HG03558 (cell line): ENCODE measurements around the gene MACROD2.

ENCODE experiments used
- ATAC-seq: cut with Tn5 transposase; IDR thresholded peaks from one replicate; pipeline ENCODE4 v1.9.1; 2021; ENCODE audit warnings: moderate number of reproducible peaks; ENCODE audit not compliant: unreplicated experiment; ENCODE audit errors: extremely low read depth

Gene MACROD2

GRCh38 chr20:15674253-15675060 is 1679.1 kb downstream of the MACROD2 start:
- ATAC-seq: no peak

DNA sequence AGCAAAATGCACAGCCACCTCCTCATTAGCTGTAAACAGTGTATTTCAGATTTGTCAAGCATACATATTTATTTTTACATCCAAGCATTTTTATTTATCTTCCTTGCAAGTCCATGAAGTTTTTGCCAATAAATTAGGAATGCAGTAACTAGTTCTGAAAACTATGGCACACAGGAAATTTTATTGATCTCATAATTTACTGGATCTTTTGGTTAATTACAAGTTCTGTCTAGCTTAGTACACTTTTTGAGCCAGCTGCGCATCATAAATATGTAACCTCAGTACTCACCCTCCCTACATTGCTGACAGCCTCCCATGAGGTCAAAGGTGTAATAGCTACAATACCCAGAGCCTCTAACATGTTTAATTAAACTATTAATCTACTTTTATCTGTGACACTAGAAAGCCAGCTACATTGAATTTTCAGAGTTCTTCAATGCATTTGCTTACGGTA is 1679.8 kb downstream of the MACROD2 start:
- ATAC-seq: no peak

DNA sequence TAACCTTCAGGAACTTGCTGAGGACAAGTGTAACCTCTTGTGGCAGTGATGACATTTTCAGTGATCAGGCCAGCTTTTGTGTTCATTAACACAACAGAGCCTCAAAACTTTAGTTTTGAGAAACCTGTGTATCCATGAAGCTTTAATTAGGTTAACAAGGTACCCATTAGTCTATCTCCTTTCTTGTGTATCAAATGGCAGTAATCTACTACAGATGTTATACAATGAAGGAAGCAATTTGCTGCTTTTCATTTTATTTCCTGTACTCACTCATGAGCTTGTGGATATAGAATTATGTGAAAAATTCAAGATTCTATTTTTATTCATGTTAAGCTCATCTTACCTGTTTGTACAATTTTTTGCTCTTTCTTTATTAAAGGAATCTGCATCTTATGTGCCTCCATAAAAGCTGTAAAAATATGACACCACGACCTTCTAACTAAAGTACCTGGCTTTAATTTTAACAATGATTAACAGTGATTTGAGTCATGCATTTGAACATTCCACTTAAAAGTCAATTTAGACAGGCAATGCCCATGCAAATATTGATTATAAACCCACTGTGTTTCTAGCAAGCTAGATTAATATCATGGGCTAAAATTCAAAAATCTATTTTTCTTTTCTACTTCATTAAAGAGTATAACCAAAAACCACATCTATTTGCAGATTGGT is 1680.6 kb downstream of the MACROD2 start:
- ATAC-seq: no peak

- no peak for ATAC-seq
These were observed 1681.5 kb downstream of the MACROD2 start for GRCh38 chr20:15676815-15677214.

GRCh38 chr20:15682690-15683089 is 1687.4 kb downstream of the MACROD2 start:
- no peak for ATAC-seq

DNA sequence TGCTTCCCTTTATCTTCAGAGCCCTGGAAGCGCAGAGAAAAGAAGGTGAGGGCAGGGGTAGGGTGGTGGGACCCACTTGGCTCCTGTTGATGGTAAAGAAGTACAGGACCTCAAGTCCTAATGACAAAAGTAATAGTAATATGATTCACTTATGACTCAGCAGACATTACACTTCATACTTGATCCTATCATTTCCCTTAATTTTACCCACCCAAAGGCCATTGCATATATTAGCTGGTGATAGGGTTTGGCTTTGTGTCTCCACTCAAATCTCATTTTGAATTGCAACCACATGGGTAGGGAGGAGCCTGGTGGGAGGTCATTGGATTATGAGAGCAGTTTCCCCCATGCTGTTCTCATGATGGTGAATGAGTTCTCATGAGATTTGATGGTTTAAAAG is 1697.3 kb downstream of the MACROD2 start:
- ATAC-seq: no peak

GRCh38 chr20:15699431-15700146 is 1704.3 kb downstream of the MACROD2 start:
- no peak for ATAC-seq

DNA sequence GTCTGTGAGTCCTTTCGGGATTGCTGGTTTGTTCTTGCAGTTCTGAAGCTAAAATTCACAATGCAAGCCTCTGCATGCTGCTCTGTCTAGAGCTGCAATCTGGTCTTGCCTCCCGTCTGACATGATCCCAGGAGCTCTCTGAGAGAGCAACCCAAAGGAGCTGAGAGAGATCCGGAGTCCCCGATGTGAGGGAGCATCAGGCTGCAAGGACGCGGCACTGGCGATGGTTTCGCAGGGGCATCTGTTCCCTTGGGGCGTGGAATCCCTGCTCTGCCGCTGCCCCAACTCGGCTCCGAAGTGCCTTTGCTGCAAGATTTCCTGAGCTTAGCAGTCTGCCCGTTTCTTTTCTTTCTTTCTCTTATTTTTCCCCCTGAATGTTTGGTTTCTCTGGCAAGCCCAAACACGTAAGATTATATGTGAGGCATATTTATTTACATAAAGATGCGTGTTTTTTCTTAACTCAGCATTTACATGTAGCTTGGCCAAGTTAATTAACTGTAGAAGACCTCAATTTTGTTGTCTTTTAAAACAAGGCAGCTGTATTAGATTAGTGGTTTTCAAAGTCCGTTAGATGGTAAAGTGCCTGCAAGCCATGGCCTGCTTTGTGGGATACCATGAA is 1704.9 kb downstream of the MACROD2 start:
- no peak for ATAC-seq

DNA sequence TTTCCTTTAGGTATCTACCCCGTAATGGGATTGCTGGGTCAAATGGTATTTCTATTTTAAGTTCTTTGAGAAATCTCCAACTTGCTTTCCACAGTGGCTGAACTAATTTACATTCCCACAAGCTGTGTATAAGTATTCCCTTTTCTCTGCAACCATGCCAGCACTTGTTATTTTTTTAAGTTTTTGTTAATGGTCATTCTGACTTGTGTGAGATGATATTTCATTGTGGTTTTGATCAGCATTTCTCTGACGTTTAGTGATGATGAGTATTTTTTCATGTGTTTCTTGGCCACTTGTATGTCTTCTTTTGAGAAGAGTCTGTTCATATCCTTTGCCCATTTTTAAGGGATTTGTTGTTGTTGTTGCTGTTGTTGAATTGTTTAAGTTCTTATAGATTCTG is 1706.8 kb downstream of the MACROD2 start:
- ATAC-seq: no peak

DNA sequence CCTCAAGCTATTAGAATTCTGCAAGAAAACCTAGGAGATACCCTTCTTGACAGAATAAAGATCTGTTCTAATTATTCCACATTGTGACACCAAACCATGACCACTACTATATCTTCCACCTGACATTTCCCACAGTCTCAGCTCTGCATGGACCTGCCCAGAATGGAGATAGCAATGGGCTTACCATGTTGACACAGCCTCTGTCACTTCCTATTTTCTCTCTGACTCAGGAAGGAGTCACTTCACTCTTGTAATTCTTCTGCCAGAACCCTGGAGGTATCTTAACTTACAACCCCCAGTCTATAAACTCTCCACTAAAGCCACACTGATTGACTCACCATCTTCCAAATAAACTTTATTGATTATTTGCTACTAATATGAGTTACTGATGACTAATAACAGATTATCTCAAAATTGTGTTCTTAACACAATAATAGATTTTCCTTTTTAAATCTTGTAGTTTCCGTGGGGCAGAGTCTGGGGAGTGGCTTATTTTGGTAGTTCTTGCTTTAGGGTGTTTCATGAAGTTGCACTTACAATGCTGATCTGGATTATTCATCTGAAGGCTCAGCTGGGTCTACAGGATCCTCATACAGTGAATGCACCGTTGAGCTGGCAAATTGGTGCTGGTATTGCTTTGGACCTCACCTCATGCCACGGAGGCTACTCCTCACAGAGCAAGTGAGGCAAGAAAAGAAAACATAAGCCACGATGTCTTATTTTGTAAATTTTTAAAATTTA is 1708.0 kb downstream of the MACROD2 start:
- no peak for ATAC-seq

DNA sequence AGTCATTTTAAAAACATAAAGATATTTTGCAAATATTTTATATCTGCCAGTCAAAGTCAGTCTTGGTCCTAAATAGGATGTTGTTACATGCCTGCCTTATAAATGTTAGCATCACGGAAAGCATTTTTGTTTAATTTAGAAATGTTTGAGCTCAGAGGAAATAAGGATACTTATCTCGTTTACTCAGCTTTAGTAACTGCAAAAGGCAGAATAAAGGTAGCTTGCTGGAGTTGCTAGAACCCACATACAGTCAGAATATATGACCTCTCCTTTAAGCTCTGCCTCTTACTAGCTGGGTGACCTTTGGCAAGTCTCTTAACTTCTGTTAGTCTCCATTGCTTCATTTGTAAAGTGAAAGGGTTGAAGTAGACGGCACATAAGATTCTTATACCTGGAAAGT is 1710.7 kb downstream of the MACROD2 start:
- no peak for ATAC-seq

DNA sequence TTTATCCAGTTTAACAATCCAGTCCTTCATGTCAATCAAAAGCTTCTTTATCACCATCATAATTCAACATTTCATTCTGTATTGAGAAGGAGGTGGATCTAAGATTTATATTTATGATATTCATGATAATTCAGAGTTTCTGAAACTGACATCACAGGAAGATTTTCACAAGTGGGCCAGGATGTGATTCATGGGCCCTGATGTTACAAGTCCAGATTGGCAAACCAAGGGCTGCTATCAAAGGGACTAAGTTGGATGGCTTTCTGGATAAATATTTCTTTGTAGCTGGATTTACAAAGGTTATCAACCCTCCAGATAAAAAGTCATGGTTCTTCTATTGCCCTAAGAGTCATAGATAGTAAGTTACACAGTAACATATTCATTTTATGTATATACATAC is 1711.4 kb downstream of the MACROD2 start:
- ATAC-seq: no peak

- no peak for ATAC-seq
These were observed 1713.8 kb downstream of the MACROD2 start for GRCh38 chr20:15708984-15709598.

DNA sequence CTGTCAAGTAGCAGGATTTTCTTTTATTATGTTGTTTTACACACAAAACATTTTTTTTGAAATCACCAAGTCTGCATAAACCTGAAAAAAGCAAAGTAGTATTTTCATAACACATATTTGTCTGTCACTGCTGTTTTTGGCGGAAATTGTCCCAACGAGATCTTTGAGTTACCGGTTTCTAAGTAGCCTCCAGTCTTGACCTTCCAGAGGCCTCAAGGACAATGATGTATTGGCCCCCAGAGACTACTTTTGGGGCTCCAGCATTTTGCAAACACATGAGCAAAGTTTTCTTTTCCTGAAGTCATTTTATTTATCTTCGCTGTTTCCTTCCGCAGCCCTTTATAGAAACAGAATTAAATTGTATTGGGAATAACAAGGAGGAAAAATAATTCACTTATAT is 1715.3 kb downstream of the MACROD2 start:
- ATAC-seq: no peak

GRCh38 chr20:15711177-15711576 is 1715.9 kb downstream of the MACROD2 start:
- no peak for ATAC-seq

- ATAC-seq: no peak
These were observed 1720.9 kb downstream of the MACROD2 start for GRCh38 chr20:15716256-15716655.

GRCh38 chr20:15726416-15726815 is 1731.1 kb downstream of the MACROD2 start:
- ATAC-seq: no peak

DNA sequence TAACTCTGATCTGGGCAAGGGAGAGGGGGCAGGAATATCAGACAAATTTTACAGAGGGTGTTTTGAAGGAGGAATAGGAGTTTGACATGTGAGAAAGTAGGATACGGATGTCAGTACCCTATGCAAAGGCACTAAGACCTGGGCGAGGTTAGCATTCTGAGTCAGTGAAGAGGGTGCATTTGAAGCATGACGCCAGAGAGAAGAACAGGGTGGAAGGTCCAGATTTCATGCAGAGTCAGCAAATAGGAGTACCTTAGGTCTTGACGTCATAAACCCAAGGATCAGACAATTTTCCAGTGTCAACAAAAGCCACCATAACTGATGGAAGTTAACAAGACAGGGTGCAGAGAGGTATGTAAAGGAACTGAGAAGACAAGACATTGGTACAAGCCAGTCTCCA is 1738.7 kb downstream of the MACROD2 start:
- no peak for ATAC-seq

GRCh38 chr20:15739035-15739434 is 1743.7 kb downstream of the MACROD2 start:
- no peak for ATAC-seq
